Measurements from ENCODE around the gene BTG1. TPM values are rescaled to one million over a fixed set of nuclear protein-coding genes. Genes with fewer than 3 reads are reported as not detected.
"Not testable (repeated sequence)": the region's sequence is repeated elsewhere in the genome, so short reads cannot be mapped to it uniquely, and the experiment has no call there.

The BTG1 gene
- total and polyA plus RNA-seq, 9 of the 15 experiments (the other 6 are each of a cell fraction or from before 2014, with no cell fraction given), result 3.7 to 28.6 (median 7.4) TPM

DNA sequence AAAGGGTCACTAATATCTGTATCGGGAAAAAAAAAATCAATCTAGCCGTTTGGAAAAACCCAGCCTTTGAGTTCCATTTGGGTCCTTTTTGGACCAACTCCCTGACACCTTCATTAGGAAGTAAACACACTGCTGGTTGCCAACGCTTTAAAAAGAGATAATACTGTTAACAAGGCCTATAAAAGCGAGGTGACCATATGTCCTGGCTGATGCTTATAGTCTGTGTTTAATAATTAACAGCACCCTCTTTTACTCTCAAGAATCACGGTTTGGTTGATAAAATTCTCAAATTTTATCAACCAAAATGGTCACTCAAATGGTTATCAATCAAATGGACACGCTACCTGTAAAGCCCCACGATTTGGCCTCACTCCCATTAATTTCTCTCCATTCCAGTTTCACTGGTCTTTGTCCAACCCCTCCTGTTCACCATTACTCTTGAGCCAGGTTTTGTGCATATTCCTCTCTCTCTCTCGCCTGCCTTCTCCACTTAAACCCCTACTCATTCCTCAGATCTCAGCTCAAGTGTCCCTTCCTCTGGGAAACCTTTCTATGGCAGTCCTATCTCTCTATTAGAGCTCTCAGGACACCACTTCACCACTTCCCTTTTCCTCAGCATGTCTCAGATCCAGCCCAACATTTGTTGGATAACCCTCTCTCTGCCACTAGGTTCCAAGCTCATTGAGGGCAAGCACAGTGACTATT is 9.5 kb downstream of the BTG1 start:
- no peak overlapping the region for H3K4me2 ChIP-seq (ENCODE audit: insufficient read depth, low read length)
- in situ Hi-C loops (cut with MboI), result no loop called here

DNA sequence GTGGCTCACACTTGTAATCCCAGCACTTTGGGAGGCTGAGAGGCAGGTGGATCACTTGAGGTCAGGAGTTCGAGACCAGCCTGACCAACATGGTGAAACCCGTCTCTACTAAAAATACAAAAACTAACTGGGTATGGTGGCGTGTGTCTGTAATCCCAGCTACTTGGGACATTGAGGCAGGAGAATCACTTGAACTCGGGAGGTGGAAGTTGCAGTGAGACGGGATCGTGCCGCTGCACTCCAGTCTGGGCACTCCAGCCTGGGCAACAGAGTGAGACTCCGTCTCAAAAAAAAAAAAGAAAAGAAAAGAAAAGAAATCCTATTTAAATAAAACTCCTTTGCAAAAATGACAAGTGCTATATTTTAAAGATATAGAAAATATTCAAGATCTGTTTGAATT is 10.1 kb downstream of the BTG1 start:
- H3K9me3 ChIP-seq (replicated peaks; ENCODE audit: control insufficient read depth, insufficient read depth, low read depth, low read length); ATAC-seq; CTCF ChIA-PET (ENCODE audit: low intra/inter-chr PET ratio); in situ Hi-C loops (cut with MboI); H3K4me2 ChIP-seq (ENCODE audit: insufficient read depth, low read length); H3K9me1 ChIP-seq (ENCODE audit: control insufficient read depth, insufficient read depth, low read length); H3K27me3 ChIP-seq (ENCODE audit: control insufficient read depth in 2 of 2, insufficient read depth in 2 of 2, low read length in 2 of 2); FAIRE-seq; H3K36me3 ChIP-seq (ENCODE audit: control insufficient read depth, insufficient read depth, low read length); H3K27ac ChIP-seq (ENCODE audit: extremely low read depth, low read depth, low read length); H3K9ac ChIP-seq (ENCODE audit: insufficient read depth in 1 of 2, low read depth in 2 of 2, low read length in 2 of 2); BruUV-seq (replicated peaks); H3K4me3 ChIP-seq; H2AFZ ChIP-seq (ENCODE audit: low read depth, low read length); DNase-seq (ENCODE audit: extremely low read depth in 1 of 4, low spot score in 3 of 4); intact Hi-C loops (cut with micrococcal nuclease): not testable (repeated sequence)
- peaks cover 99% of the 10 kb centered on the region for H3K79me2 ChIP-seq (ENCODE audit: control insufficient read depth, insufficient read depth, low read length)
- 98% methylated on average over 7 of the region's 8 CpGs for WGBS (ENCODE audit: insufficient coverage, low coverage, missing lambda C conversion rate)
- H4K20me1 ChIP-seq (replicated peaks; ENCODE audit: control insufficient read depth, insufficient read depth, low read length), result peaks cover 15% of the 10 kb centered on the region
- H3K4me1 ChIP-seq (replicated peaks in 1 of 2; ENCODE audit: control insufficient read depth in 2 of 2, insufficient read depth in 2 of 2, low read length in 2 of 2), result peaks cover 0 to 46% of the 10 kb centered on the region in 2 experiments; a peak in 4 of 5 replicates
- POLR2A ChIA-PET, result interaction anchor here (0.7 to 4.9 kb wide), 3 partner anchors 9 to 105 kb away, joined by 3 to 44 read pairs (median 4); partner anchors contain the start of gene BTG1

More for the DNA sequence above, 9.5 kb downstream of the BTG1 start:
- TF ChIP-seq TBL1XR1 (IDR thresholded peaks at IDR 0.05; ENCODE audit: low read length in 2 of 2) (no peak), ZNF217 (CRISPR knock-in tag; IDR thresholded peaks at IDR 0.05) (no peak), C11orf30 (IDR thresholded peaks at IDR 0.05; ENCODE audit: low read depth) (no peak), SPI1 (IDR thresholded peaks at IDR 0.05; ENCODE audit: borderline replicate concordance, low read depth, low read length) (peak; percentile 94), TRIM24 (IDR thresholded peaks at IDR 0.05) (peak in 1 of 2 experiments; percentile 35; a peak in 1 of 4 replicates), JUND (IDR thresholded peaks at IDR 0.05; ENCODE audit: borderline replicate concordance, low read depth, low read length) (no peak), JUND (tag; IDR thresholded peaks at IDR 0.05; ENCODE audit: borderline replicate concordance, low read depth, low read length) (no peak), EHMT2 (IDR thresholded peaks at IDR 0.05) (0 out of 2 replicates have a peak, but pooled peaks have one; percentile 13), ZNF316 (IDR thresholded peaks at IDR 0.05) (peak; percentile 42)
- TF ChIP-seq, protein P1, sequence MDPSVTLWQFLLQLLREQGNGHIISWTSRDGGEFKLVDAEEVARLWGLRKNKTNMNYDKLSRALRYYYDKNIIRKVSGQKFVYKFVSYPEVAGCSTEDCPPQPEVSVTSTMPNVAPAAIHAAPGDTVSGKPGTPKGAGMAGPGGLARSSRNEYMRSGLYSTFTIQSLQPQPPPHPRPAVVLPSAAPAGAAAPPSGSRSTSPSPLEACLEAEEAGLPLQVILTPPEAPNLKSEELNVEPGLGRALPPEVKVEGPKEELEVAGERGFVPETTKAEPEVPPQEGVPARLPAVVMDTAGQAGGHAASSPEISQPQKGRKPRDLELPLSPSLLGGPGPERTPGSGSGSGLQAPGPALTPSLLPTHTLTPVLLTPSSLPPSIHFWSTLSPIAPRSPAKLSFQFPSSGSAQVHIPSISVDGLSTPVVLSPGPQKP (CRISPR knock-in tag; IDR thresholded peaks at IDR 0.05), result no peak
- TF ChIP-seq, protein P2, sequence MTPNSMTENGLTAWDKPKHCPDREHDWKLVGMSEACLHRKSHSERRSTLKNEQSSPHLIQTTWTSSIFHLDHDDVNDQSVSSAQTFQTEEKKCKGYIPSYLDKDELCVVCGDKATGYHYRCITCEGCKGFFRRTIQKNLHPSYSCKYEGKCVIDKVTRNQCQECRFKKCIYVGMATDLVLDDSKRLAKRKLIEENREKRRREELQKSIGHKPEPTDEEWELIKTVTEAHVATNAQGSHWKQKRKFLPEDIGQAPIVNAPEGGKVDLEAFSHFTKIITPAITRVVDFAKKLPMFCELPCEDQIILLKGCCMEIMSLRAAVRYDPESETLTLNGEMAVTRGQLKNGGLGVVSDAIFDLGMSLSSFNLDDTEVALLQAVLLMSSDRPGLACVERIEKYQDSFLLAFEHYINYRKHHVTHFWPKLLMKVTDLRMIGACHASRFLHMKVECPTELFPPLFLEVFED (CRISPR knock-in tag; conservative IDR thresholded peaks at IDR 0.05), result 0 out of 2 replicates have a peak, but pooled peaks have one; percentile 48
- ChIA-PET POLR2A (interaction anchor here (0.7 to 2.3 kb wide), 6 partner anchors 9 to 754 kb away, joined by 3 to 43 read pairs (median 4); partner anchors contain the start of gene BTG1), CTCF (ENCODE audit: low intra/inter-chr PET ratio) (no interaction called here)
- Histone ChIP-seq H3K79me2 (ENCODE audit: control insufficient read depth, insufficient read depth, low read length) (peaks cover 99% of the 10 kb centered on the region), H3K9me3 (replicated peaks; ENCODE audit: control insufficient read depth, insufficient read depth, low read depth, low read length) (no peaks in the 10 kb centered on the region), H3K27me3 (ENCODE audit: control insufficient read depth in 2 of 2, insufficient read depth in 2 of 2, low read length in 2 of 2) (no peaks in the 10 kb centered on the region), H4K20me1 (replicated peaks; ENCODE audit: control insufficient read depth, insufficient read depth, low read length) (peaks cover 21% of the 10 kb centered on the region), H3K9me1 (ENCODE audit: control insufficient read depth, insufficient read depth, low read length) (peaks cover 4% of the 10 kb centered on the region), H3K4me1 (replicated peaks in 1 of 2; ENCODE audit: control insufficient read depth in 2 of 2, insufficient read depth in 2 of 2, low read length in 2 of 2) (peaks cover 0 to 46% of the 10 kb centered on the region in 2 experiments; a peak in 4 of 5 replicates), H3K4me3 (no peak overlapping the region), H3K9ac (ENCODE audit: insufficient read depth in 1 of 2, low read depth in 2 of 2, low read length in 2 of 2) (no peak overlapping the region), H3K36me3 (ENCODE audit: control insufficient read depth, insufficient read depth, low read length) (peaks cover 15% of the 10 kb centered on the region), H3K27ac (ENCODE audit: extremely low read depth, low read depth, low read length) (no peak overlapping the region; the same call in 2 of the 3 replicates), H2AFZ (ENCODE audit: low read depth, low read length) (no peak overlapping the region)
- no TSS peak for BruUV-seq (replicated peaks)
- no peak for DNase-seq (ENCODE audit: extremely low read depth in 1 of 4, low spot score in 3 of 4)
- FAIRE-seq, result no peak
- WGBS (ENCODE audit: insufficient coverage, low coverage, missing lambda C conversion rate), result 67% methylated on average over 8 of the region's 8 CpGs
- intact Hi-C loops (cut with micrococcal nuclease), result no loop called here
- no peak; the same call in 2 of the 3 replicates for ATAC-seq

Measured in K562 (cell line).